Bronchial epithelial cell (primary cell): ENCODE results near the gene AGPS. TPM values are rescaled to one million over a fixed set of nuclear protein-coding genes. Genes with fewer than 3 reads are reported as not detected.

ENCODE experiments used
- DNase-seq: peaks from one replicate; pipeline ENCODE4 v3.0.0-alpha.2; 2010; ENCODE audit warnings: low read depth
- FAIRE-seq: peaks from 2 replicates; lab custom pipeline; 2011; peaks lifted over from hg19 to GRCh38; lab: Jason Lieb, UNC
- H3K27me3 ChIP-seq: 2 replicates; pipeline ENCODE4 v1.5.1; 2011; ENCODE audit warnings: low read length; ENCODE audit not compliant: control insufficient read depth, insufficient read depth
- H3K36me3 ChIP-seq: 2 replicates; pipeline ENCODE4 v1.5.1; 2011; ENCODE audit warnings: low read length; ENCODE audit not compliant: control insufficient read depth, insufficient read depth
- H3K4me3 ChIP-seq: 2 replicates; pipeline ENCODE4 v1.5.1; 2011; ENCODE audit warnings: mild to moderate bottlenecking, low read depth, low read length, control low read depth
- total RNA-seq: library from RNA; depleted of rRNA; stranded (reverse); fragments of >200 nt; gene quantifications from 2 replicates; pipeline ENCODE4 v1.2.1, GENCODE V29; 2014
- TF ChIP-seq, protein P1 (sequence below): IDR thresholded peaks from 2 replicates; pipeline ENCODE4 v1.5.1; 2011; ENCODE audit warnings: mild to moderate bottlenecking, moderate library complexity, low read length, control low read depth, inconsistent platforms; ENCODE audit not compliant: insufficient read depth, severe bottlenecking

The AGPS gene
- 34.8 and 35.5 TPM in 2 replicates for total RNA-seq

DNA sequence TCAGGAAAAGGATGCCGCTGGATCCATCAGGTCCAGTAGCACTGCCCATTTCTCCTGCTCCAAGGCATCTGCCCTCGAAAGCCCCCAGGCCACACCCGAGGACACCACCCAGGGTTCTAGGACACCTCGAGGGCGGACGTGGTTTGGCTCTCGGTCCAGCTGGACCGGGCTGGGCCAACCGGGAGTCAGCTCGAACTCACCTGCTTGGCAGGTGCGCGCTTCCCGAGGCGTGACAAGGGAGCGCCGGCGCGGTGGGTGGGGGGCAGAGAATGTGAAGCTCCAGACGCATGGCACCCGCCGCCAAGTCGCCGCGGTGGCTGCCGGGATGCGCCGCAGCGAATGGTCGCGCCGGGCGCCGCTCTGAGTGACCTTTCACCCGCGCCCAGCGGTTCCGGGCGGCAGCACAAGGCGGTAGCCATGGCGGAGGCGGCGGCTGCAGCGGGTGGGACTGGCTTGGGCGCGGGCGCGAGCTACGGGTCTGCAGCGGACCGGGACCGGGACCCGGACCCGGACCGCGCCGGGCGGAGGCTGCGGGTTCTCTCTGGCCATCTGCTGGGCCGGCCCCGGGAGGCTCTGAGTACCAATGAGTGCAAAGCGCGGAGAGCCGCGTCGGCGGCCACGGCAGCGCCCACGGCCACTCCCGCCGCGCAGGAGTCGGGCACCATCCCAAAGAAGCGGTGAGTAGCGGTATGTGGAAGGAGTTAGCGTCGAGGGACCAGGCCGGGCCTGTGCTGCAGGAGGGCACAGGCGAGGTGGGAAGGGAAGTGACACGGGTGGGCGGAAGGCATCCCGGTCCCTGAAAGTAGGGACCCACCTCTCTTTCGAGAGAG is at the start of gene AGPS:
AGPS (plus strand) TSS at position 401 of the 830 bp plus-strand sequence; CDS start at position 418, 17 bp downstream.
- no peaks in the 10 kb centered on the region for H3K27me3 ChIP-seq
- TF ChIP-seq, protein P1, sequence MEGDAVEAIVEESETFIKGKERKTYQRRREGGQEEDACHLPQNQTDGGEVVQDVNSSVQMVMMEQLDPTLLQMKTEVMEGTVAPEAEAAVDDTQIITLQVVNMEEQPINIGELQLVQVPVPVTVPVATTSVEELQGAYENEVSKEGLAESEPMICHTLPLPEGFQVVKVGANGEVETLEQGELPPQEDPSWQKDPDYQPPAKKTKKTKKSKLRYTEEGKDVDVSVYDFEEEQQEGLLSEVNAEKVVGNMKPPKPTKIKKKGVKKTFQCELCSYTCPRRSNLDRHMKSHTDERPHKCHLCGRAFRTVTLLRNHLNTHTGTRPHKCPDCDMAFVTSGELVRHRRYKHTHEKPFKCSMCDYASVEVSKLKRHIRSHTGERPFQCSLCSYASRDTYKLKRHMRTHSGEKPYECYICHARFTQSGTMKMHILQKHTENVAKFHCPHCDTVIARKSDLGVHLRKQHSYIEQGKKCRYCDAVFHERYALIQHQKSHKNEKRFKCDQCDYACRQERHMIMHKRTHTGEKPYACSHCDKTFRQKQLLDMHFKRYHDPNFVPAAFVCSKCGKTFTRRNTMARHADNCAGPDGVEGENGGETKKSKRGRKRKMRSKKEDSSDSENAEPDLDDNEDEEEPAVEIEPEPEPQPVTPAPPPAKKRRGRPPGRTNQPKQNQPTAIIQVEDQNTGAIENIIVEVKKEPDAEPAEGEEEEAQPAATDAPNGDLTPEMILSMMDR, result peak; percentile 20
- DNase-seq (peak; percentile 33), FAIRE-seq (no peak)
- H3K4me3 ChIP-seq, result peak within 1 kb of the TSS; percentile 85
- no peaks in the 10 kb centered on the region for H3K36me3 ChIP-seq

DNA sequence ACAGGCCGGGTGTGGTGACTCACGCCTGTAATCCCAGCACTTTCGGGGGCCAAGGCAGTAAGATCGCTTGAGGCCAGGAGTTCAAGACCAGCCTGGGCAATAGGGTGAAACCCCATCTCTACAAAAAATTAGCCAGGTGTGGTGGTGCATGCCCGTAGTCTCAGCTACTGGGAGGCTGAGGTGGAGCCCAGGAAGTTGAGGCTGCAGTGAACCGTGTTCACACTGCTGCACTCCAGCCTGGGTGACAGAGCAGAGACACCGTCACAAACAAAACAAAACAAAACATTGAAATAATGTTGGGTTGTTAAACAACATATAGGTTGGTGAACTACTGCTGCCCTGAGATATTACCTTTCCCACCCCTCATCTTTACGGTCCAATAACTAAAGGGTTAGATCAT is 48.8 kb upstream of the AGPS start:
- DNase-seq (no peak), FAIRE-seq (no peak)
- TF ChIP-seq, protein P1, result no peak
- no peaks in the 10 kb centered on the region for H3K27me3 ChIP-seq
- no peaks in the 10 kb centered on the region for H3K36me3 ChIP-seq
- no peak overlapping the region for H3K4me3 ChIP-seq

DNA sequence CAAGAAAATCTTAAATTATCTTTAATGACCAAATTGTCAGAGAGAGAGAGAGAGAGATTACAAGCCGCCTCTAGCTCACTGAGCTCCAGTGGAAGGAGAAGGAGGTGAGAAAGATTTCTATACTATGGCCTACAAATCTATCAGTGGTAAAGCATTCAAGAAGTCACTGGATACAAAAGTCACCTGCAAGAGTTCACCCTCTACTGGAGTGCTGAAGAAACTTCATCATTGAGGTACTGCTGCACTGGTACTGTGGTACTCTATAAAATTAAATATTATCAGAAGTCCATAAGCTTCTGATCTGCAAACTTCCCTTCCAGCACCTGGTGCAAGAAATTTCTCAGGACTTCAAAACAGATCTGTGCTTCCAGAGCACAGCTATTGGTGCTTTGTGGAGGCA is 48.3 kb upstream of the AGPS start:
- no peaks in the 10 kb centered on the region for H3K27me3 ChIP-seq
- DNase-seq (no peak), FAIRE-seq (no peak)
- H3K4me3 ChIP-seq, result no peak overlapping the region
- no peaks in the 10 kb centered on the region for H3K36me3 ChIP-seq
- TF ChIP-seq, protein P1, result no peak

DNA sequence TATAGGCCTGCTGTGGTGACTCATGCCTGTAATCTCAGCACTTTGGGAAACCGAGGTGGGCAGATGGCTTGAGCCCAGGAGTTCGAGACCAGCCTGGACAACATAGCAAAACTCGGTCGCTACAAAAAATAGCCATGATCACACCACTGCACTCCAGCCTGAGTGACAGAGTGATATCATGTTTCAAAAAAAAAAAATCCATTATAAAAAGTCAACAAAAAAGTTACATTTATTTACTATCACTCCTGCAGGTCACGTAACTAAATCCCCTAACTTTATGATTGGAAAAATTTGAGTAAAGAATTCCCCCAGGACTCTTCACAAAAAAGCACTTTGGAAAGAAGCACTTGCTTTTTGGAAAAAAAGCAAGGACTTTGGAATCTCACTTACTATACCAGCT is 46.4 kb upstream of the AGPS start:
- no peak for FAIRE-seq

DNA sequence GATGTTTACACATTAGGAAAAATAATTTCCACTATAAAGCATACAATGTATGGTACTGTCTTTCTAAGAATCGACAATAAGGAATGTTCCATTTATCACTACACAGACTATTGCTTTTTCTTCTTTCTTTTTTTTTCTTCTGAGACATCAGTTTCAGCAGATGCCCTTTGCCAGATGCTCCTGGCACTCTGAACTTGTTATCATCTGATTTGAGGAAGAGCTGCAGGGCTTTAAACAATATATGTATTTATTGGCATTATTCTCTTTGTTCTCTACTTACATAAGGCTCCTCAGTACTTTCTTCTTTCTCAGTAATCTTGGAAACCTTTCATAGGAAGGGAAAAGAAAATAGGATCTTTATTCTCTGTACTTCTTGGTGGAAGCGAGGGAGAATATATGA is 45.0 kb upstream of the AGPS start:
- H3K36me3 ChIP-seq, result no peaks in the 10 kb centered on the region
- FAIRE-seq (no peak), DNase-seq (no peak)
- TF ChIP-seq, protein P1, result no peak
- H3K4me3 ChIP-seq, result no peak overlapping the region
- H3K27me3 ChIP-seq, result no peaks in the 10 kb centered on the region

More for the DNA sequence above, 46.4 kb upstream of the AGPS start:
- DNase-seq, result no peak
- no peaks in the 10 kb centered on the region for H3K36me3 ChIP-seq
- TF ChIP-seq, protein P1, result no peak
- no peak overlapping the region for H3K4me3 ChIP-seq
- H3K27me3 ChIP-seq, result no peaks in the 10 kb centered on the region
